ENCODE data around the gene RAD54L2.

GRCh38 chr3:51530485-51530884 is 8.0 kb upstream of the RAD54L2 start:
- TF ChIP-seq CTCF (IDR thresholded peaks at IDR 0.05; ENCODE audit: low read depth, low read length, poor library complexity, severe bottlenecking) = no peak
- TF ChIP-seq EZH2phosphoT487 (IDR thresholded peaks at IDR 0.05; ENCODE audit: borderline replicate concordance, low read length) = no peak

All from DOHH2 (cell line).